Caco-2 (cell line): Measurements from ENCODE around the gene KLHL17. TPM values are rescaled to one million over a fixed set of nuclear protein-coding genes. Genes with fewer than 3 reads are reported as not detected.

ENCODE experiments used
- BruUV-seq: library from RNA; stranded (reverse); fragments of 400-500 nt; replicated peaks from 2 replicates; lab custom pipeline; 2021; lab: Mats Ljungman, UMichigan
- CTCF ChIA-PET: fragments of 300-600 bp; sonication (Branson Sonifier 250); formaldehyde crosslinking; loops from one replicate; lab custom pipeline; 2022; ENCODE audit warnings: antibody characterized with exemption; lab: Charles Lee
- POLR2A ChIA-PET: fragments of 300-600 bp; sonication (Branson Sonifier 250); formaldehyde crosslinking; loops from one replicate; lab custom pipeline; 2022; ENCODE audit warnings: antibody characterized with exemption; lab: Charles Lee
- DNase-seq, 2 experiments: peaks; one replicate each; pipeline versions ENCODE4 v3.0.0 to v3.0.0-alpha.2; 2020 to 2022
- H3K27me3 ChIP-seq: replicated peaks from 2 replicates; pipeline ENCODE4 v1.6.0; 2011; ENCODE audit warnings: low read length; ENCODE audit not compliant: control insufficient read depth, insufficient read depth
- H3K36me3 ChIP-seq: 2 replicates; pipeline ENCODE4 v1.5.1; 2011; ENCODE audit warnings: low read length; ENCODE audit not compliant: control insufficient read depth, insufficient read depth
- H3K4me1 ChIP-seq: fragments of 250-450 bp; sonication (Bioruptor Pico); 2 replicates; pipeline ENCODE4 v1.5.1; 2020; ENCODE audit warnings: mild to moderate bottlenecking
- H3K4me3 ChIP-seq: 2 replicates; pipeline ENCODE4 v1.5.1; 2011; ENCODE audit warnings: low read depth, mild to moderate bottlenecking, control low read depth, low read length
- H3K9me3 ChIP-seq: fragments of 250-450 bp; sonication (Bioruptor Pico); 2 replicates; pipeline ENCODE4 v1.5.1; 2020; ENCODE audit warnings: mild to moderate bottlenecking, moderate library complexity
- H3K27ac Mint-ChIP-seq: one replicate; pipeline ENCODE4 v1.8.0; 2022; ENCODE audit warnings: mixed read lengths; ENCODE audit not compliant: unreplicated experiment
- H3K27me3 Mint-ChIP-seq: one replicate; pipeline ENCODE4 v1.8.0; 2022; ENCODE audit warnings: mixed read lengths; ENCODE audit not compliant: insufficient read depth, unreplicated experiment
- H3K36me3 Mint-ChIP-seq: one replicate; pipeline ENCODE4 v1.8.0; 2022; ENCODE audit warnings: mild to moderate bottlenecking, mixed read lengths; ENCODE audit not compliant: insufficient read depth, unreplicated experiment
- H3K4me1 Mint-ChIP-seq: one replicate; pipeline ENCODE4 v1.8.0; 2022; ENCODE audit warnings: low read depth, mixed read lengths; ENCODE audit not compliant: unreplicated experiment
- H3K4me3 Mint-ChIP-seq: one replicate; pipeline ENCODE4 v1.8.0; 2022; ENCODE audit warnings: mild to moderate bottlenecking, moderate library complexity, mixed read lengths; ENCODE audit not compliant: unreplicated experiment
- H3K9me3 Mint-ChIP-seq: one replicate; pipeline ENCODE4 v1.8.0; 2022; ENCODE audit warnings: mixed read lengths; ENCODE audit not compliant: unreplicated experiment
- CTCF ChIP-seq, 2 experiments: fragments of 200-600 bp in 1 of 2; IDR thresholded peaks; 1 replicate in 1 of 2; 2 replicates in 1 of 2; pipeline versions ENCODE4 v1.5.1 to v1.8.0; 2011 to 2022; ENCODE audit warnings: antibody characterized with exemption in 1 of 2, control low read depth in 1 of 2, inconsistent platforms in 1 of 2, low read depth in 1 of 2, low read length in 1 of 2, mild to moderate bottlenecking in 1 of 2, moderate library complexity in 1 of 2; ENCODE audit not compliant: insufficient read depth in 1 of 2, severe bottlenecking in 1 of 2, unreplicated experiment in 1 of 2
- intact Hi-C: fragments of 100-400 bp; cut with micrococcal nuclease; formaldehyde crosslinking; loops from one replicate; pipeline ENCODE4 v1.10.0; 2022; ENCODE audit not compliant: unreplicated experiment
- total RNA-seq: library from RNA; stranded (reverse); gene quantifications from 2 replicates; pipeline ENCODE4 v1.2.3, GENCODE V29; 2022

KLHL17 gene
- total RNA-seq, 1 experiment from 2014 or later = 33.1 TPM

GRCh38 chr1:995665-996633 is 35.6 kb downstream of the KLHL17 start:
- Histone ChIP-seq H3K36me3 (no peaks in the 10 kb centered on the region), H3K27me3 (no peaks in the 10 kb centered on the region), H3K9me3 (peaks cover 8% of the 10 kb centered on the region; the same call in 1 of the 2 replicates), H3K4me1 (peaks cover 19% of the 10 kb centered on the region), H3K4me3 (no peak overlapping the region)
- CTCF ChIA-PET = no interaction called here
- intact Hi-C loops = loop anchor here (5.0 kb wide), 1 partner anchor 76 kb away; the partner anchor contains the start of gene RNF223
- Mint-ChIP-seq H3K4me1 (no peaks in the 10 kb centered on the region), H3K36me3 (peaks cover 40% of the 10 kb centered on the region), H3K9me3 (no peaks in the 10 kb centered on the region), H3K27me3 (no peaks in the 10 kb centered on the region), H3K4me3 (peak overlapping the region; percentile 30), H3K27ac (peak overlapping the region; percentile 21)
- no TSS peak for BruUV-seq
- POLR2A ChIA-PET = no interaction called here
- DNase-seq = peak; percentile 74 to 84
- TF ChIP-seq CTCF (IDR thresholded peaks at IDR 0.05; ENCODE audit: insufficient read depth in 1 of 2, low read depth in 1 of 2, low read length in 1 of 2, severe bottlenecking in 1 of 2, unreplicated experiment in 1 of 2) = no peak

DNA sequence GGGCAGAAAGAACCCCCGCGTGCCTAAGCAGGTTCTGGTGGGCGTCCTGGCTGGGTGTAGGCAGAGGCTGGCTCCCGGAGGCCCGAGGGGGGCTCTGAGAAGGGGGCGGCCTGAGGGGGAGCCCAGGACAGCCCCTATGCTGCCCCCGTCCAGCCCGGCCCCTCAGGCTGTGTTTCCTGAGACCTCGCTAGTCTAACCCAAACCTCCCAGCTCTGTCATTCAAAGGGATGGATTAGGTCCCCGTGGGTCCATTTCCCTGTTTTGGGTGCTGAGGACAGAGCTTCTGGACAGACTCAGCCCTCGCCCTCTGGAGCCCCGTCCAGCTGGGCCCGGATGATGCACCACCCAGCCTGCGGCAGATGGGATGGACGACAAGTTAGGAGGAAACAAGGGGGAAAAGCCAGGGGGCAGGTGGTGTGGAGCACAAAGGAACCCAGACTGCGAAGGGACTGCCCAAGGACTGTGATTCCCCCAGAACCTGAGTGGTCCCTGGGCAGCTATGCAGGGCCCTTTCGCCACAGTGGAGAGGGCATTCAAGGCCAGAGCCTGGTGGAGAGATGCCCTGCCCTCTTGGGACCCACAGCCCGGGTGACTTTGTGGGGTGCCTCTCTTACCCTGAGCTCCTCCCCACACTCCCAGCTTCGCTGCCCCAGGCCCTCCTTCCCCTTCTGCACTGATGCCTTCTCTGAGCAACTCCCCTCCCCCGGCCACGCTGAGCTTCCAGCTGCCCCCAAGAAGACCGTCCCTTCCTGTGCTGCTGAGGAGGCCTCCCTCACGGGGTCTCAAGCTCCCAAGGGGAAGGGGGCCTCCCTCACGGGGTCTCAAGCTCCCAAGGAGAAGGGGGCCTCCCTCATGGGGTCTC is 36.7 kb downstream of the KLHL17 start:
- H3K4me3 ChIP-seq = no peak overlapping the region
- no TSS peak for BruUV-seq
- Mint-ChIP-seq H3K4me1 (no peaks in the 10 kb centered on the region), H3K36me3 (peaks cover 36% of the 10 kb centered on the region), H3K27ac (no peak overlapping the region), H3K4me3 (peak overlapping the region; percentile 48), H3K27me3 (no peaks in the 10 kb centered on the region), H3K9me3 (no peaks in the 10 kb centered on the region)
- H3K27me3 ChIP-seq = no peaks in the 10 kb centered on the region
- CTCF ChIA-PET = no interaction called here
- peaks cover 19% of the 10 kb centered on the region for H3K4me1 ChIP-seq
- POLR2A ChIA-PET = interaction anchor here (0.7 to 1.0 kb wide), 2 partner anchors 17 to 119 kb away, joined by 3 read pairs; partner anchors contain the start of genes C1orf159 and ISG15
- TF ChIP-seq CTCF (IDR thresholded peaks at IDR 0.05; ENCODE audit: insufficient read depth in 1 of 2, low read depth in 1 of 2, low read length in 1 of 2, severe bottlenecking in 1 of 2, unreplicated experiment in 1 of 2) = no peak
- H3K36me3 ChIP-seq = no peaks in the 10 kb centered on the region
- intact Hi-C loops = loop anchor here (5.0 kb wide), 1 partner anchor 75 kb away; the partner anchor contains the start of gene RNF223
- H3K9me3 ChIP-seq = peaks cover 5% of the 10 kb centered on the region; the same call in 1 of the 2 replicates
- DNase-seq = peak in 1 of 2 experiments; percentile 42

DNA sequence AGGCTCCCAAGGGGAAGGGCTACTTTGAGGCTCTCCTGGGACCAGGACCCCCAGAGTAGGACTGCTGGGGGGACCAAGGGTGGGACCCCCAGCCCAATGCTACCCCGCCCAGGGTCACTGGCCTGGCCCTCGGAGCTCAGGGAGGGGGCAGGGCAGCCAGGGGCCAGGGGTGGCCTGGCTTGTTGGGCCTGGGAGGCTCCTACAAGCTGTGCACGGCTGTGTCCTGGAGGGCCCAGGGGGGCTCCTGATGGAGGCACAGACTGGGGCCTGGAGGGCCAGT is 37.3 kb downstream of the KLHL17 start:
- intact Hi-C loops = loop anchor here (5.0 kb wide), 1 partner anchor 75 kb away; the partner anchor contains the start of gene RNF223
- H3K9me3 ChIP-seq = no peaks in the 10 kb centered on the region
- H3K4me3 ChIP-seq = no peak overlapping the region
- peaks cover 20% of the 10 kb centered on the region for H3K4me1 ChIP-seq
- H3K27me3 ChIP-seq = no peaks in the 10 kb centered on the region
- Mint-ChIP-seq H3K27me3 (no peaks in the 10 kb centered on the region), H3K4me1 (no peaks in the 10 kb centered on the region), H3K36me3 (peaks cover 35% of the 10 kb centered on the region), H3K9me3 (no peaks in the 10 kb centered on the region), H3K27ac (no peak overlapping the region), H3K4me3 (peak overlapping the region; percentile 48)
- no TSS peak for BruUV-seq
- CTCF ChIA-PET = no interaction called here
- no peak for TF ChIP-seq CTCF (IDR thresholded peaks at IDR 0.05; ENCODE audit: insufficient read depth in 1 of 2, low read depth in 1 of 2, low read length in 1 of 2, severe bottlenecking in 1 of 2, unreplicated experiment in 1 of 2)
- H3K36me3 ChIP-seq = no peaks in the 10 kb centered on the region
- POLR2A ChIA-PET = interaction anchor here (1.0 kb wide), 1 partner anchor 16 kb away, joined by 3 read pairs; the partner anchor contains the start of gene ISG15
- DNase-seq = peak in 1 of 2 experiments; percentile 34
